Panc1 (cell line): ENCODE measurements around the gene RSU1. TPM values are rescaled to one million over a fixed set of nuclear protein-coding genes. Genes with fewer than 3 reads are reported as not detected.
"Not testable (repeated sequence)": the region's sequence is repeated elsewhere in the genome, so short reads cannot be mapped to it uniquely, and the experiment has no call there.

ENCODE experiments used
- ATAC-seq: fragments of 200-7000 bp; cut with Tn5 transposase; 2 replicates; pipeline ENCODE4 v1.9.1; 2020; ENCODE audit warnings: mild to moderate bottlenecking, moderate library complexity
- BruUV-seq: library from RNA; stranded (reverse); fragments of 400-500 nt; replicated peaks from 2 replicates; lab custom pipeline; 2021; lab: Mats Ljungman, UMichigan
- CTCF ChIA-PET: fragments of 300-600 bp; sonication (Branson Sonifier 250); formaldehyde crosslinking; loops from one replicate; lab custom pipeline; 2022; ENCODE audit warnings: antibody characterized with exemption; lab: Charles Lee
- POLR2A ChIA-PET: fragments of 300-600 bp; sonication (Branson Sonifier 250); formaldehyde crosslinking; loops from one replicate; lab custom pipeline; 2022; ENCODE audit warnings: antibody characterized with exemption; lab: Charles Lee
- DNase-seq: peaks from one replicate; pipeline ENCODE4 v3.0.0-alpha.2; 2010; ENCODE audit warnings: low read depth, low spot score
- H3K27ac ChIP-seq: 2 replicates; pipeline ENCODE4 v1.5.1; 2011; ENCODE audit warnings: mild to moderate bottlenecking, low read length, inconsistent platforms
- H3K27me3 ChIP-seq: fragments of 200-500 bp; sonication (Bioruptor generic); 2 replicates; pipeline ENCODE4 v1.6.0; 2014; ENCODE audit warnings: low read length, inconsistent platforms; ENCODE audit not compliant: control insufficient read depth, insufficient read depth
- H3K36me3 ChIP-seq: fragments of 200-500 bp; sonication (Bioruptor generic); 2 replicates; pipeline ENCODE4 v1.5.1; 2014; ENCODE audit warnings: inconsistent platforms, mild to moderate bottlenecking, low read length, moderate library complexity; ENCODE audit not compliant: control insufficient read depth, insufficient read depth
- H3K4me1 ChIP-seq: 2 replicates; pipeline ENCODE4 v1.5.1; 2011; ENCODE audit warnings: inconsistent platforms, mild to moderate bottlenecking, low read length, moderate library complexity; ENCODE audit not compliant: control insufficient read depth, insufficient read depth
- H3K4me3 ChIP-seq, 2 experiments: 2 replicates each; pipeline ENCODE4 v1.5.1; 2011 to 2012; ENCODE audit warnings: low read depth in 2 of 2, low read length in 2 of 2, mild to moderate bottlenecking in 2 of 2, inconsistent platforms in 1 of 2, moderate library complexity in 1 of 2
- H3K9me3 ChIP-seq: fragments of 200-500 bp; sonication (Bioruptor generic); 2 replicates; pipeline ENCODE4 v1.5.1; 2014; ENCODE audit warnings: low read depth, mild to moderate bottlenecking, inconsistent platforms, low read length, moderate library complexity; ENCODE audit not compliant: control insufficient read depth, insufficient read depth
- POLR2AphosphoS5 ChIP-seq: IDR thresholded peaks from 2 replicates; pipeline ENCODE4 v1.6.1; 2012; ENCODE audit warnings: mild to moderate bottlenecking, low read depth, low read length, moderate library complexity
- SIN3A ChIP-seq: IDR thresholded peaks from 2 replicates; pipeline ENCODE4 v1.6.1; 2012; ENCODE audit warnings: low read depth, mild to moderate bottlenecking, low read length, moderate library complexity, borderline replicate concordance; ENCODE audit not compliant: insufficient read depth
- TCF7L2 ChIP-seq: IDR thresholded peaks from 2 replicates; pipeline ENCODE4 v1.6.1; 2011; ENCODE audit warnings: mild to moderate bottlenecking, low read depth, low read length, inconsistent platforms
- in situ Hi-C: cut with HindIII; loops from 2 replicates; pipeline ENCODE4 v1.10.0; 2016; ENCODE audit warnings: low sequenced_read_pairs, low pct_unique_long_range_greater_than_20kb
- intact Hi-C: fragments of 100-400 bp; cut with micrococcal nuclease; formaldehyde crosslinking; loops from one replicate; pipeline ENCODE4 v1.10.0; 2022; ENCODE audit not compliant: unreplicated experiment
- total RNA-seq: library from RNA; stranded (reverse); gene quantifications from one replicate; pipeline ENCODE4 v1.2.1, GENCODE V29; 2021; ENCODE audit not compliant: unreplicated experiment
- TF ChIP-seq, protein P1 (sequence below), 2 experiments: IDR thresholded peaks; 2 replicates each; pipeline ENCODE4 v1.6.1; 2011 to 2012; ENCODE audit warnings: low read depth in 2 of 2, control low read depth in 1 of 2, low read length in 1 of 2, mild to moderate bottlenecking in 1 of 2, moderate library complexity in 1 of 2; ENCODE audit not compliant: insufficient read depth in 1 of 2
- TF ChIP-seq, protein P2 (sequence below): fragments of 450-650 bp; IDR thresholded peaks from 2 replicates; pipeline ENCODE4 v1.5.1; 2017; ENCODE audit warnings: mild to moderate bottlenecking

The RSU1 gene
- total RNA-seq, 1 experiment from 2014 or later, result 55.6 TPM

DNA sequence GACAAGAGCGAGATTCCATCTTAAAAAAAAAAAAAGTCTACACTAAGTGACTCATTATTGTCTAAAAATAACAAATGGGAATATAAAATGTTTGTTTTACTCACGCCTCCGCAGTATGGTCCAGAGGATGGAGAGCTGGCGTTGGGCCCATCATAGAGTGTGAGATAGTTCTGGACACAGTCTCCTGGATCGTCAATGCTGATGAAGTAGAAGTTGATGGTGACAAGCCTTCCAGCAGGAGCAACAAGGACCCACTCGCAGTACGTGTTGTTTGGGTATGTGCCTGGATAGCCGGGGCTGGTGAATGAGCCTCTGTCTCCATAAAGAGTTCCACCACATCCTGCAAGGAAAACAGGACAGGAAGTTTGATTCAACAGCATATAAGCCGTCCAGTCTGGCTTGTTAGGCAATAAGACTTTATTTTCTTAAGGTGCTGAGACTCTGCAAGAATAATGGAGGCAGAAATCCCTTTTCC, 11.5 kb upstream of the RSU1 start:
- in situ Hi-C loops, result no loop called here
- Histone ChIP-seq H3K27me3 (no peaks in the 10 kb centered on the region), H3K9me3 (no peaks in the 10 kb centered on the region), H3K4me3 (no peak overlapping the region), H3K4me1 (peaks cover 17% of the 10 kb centered on the region), H3K36me3 (no peaks in the 10 kb centered on the region), H3K27ac (peak overlapping the region; percentile 72)
- ATAC-seq, result peak; percentile 59
- DNase-seq, result no peak
- CTCF ChIA-PET, result no interaction called here
- intact Hi-C loops, result loop anchor here (5.0 to 10.0 kb wide), 3 partner anchors 429 to 776 kb away; no protein-coding TSS in a partner anchor
- BruUV-seq, result no TSS peak
- no peak for TF ChIP-seq POLR2AphosphoS5
- no peak for TF ChIP-seq TCF7L2
- TF ChIP-seq SIN3A, result no peak
- TF ChIP-seq, protein P1, sequence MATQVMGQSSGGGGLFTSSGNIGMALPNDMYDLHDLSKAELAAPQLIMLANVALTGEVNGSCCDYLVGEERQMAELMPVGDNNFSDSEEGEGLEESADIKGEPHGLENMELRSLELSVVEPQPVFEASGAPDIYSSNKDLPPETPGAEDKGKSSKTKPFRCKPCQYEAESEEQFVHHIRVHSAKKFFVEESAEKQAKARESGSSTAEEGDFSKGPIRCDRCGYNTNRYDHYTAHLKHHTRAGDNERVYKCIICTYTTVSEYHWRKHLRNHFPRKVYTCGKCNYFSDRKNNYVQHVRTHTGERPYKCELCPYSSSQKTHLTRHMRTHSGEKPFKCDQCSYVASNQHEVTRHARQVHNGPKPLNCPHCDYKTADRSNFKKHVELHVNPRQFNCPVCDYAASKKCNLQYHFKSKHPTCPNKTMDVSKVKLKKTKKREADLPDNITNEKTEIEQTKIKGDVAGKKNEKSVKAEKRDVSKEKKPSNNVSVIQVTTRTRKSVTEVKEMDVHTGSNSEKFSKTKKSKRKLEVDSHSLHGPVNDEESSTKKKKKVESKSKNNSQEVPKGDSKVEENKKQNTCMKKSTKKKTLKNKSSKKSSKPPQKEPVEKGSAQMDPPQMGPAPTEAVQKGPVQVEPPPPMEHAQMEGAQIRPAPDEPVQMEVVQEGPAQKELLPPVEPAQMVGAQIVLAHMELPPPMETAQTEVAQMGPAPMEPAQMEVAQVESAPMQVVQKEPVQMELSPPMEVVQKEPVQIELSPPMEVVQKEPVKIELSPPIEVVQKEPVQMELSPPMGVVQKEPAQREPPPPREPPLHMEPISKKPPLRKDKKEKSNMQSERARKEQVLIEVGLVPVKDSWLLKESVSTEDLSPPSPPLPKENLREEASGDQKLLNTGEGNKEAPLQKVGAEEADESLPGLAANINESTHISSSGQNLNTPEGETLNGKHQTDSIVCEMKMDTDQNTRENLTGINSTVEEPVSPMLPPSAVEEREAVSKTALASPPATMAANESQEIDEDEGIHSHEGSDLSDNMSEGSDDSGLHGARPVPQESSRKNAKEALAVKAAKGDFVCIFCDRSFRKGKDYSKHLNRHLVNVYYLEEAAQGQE (IDR thresholded peaks at IDR 0.05; ENCODE audit: insufficient read depth in 1 of 2, low read depth in 2 of 2, low read length in 1 of 2), result no peak
- TF ChIP-seq, protein P2, sequence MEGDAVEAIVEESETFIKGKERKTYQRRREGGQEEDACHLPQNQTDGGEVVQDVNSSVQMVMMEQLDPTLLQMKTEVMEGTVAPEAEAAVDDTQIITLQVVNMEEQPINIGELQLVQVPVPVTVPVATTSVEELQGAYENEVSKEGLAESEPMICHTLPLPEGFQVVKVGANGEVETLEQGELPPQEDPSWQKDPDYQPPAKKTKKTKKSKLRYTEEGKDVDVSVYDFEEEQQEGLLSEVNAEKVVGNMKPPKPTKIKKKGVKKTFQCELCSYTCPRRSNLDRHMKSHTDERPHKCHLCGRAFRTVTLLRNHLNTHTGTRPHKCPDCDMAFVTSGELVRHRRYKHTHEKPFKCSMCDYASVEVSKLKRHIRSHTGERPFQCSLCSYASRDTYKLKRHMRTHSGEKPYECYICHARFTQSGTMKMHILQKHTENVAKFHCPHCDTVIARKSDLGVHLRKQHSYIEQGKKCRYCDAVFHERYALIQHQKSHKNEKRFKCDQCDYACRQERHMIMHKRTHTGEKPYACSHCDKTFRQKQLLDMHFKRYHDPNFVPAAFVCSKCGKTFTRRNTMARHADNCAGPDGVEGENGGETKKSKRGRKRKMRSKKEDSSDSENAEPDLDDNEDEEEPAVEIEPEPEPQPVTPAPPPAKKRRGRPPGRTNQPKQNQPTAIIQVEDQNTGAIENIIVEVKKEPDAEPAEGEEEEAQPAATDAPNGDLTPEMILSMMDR, result no peak
- POLR2A ChIA-PET, result no interaction called here

DNA sequence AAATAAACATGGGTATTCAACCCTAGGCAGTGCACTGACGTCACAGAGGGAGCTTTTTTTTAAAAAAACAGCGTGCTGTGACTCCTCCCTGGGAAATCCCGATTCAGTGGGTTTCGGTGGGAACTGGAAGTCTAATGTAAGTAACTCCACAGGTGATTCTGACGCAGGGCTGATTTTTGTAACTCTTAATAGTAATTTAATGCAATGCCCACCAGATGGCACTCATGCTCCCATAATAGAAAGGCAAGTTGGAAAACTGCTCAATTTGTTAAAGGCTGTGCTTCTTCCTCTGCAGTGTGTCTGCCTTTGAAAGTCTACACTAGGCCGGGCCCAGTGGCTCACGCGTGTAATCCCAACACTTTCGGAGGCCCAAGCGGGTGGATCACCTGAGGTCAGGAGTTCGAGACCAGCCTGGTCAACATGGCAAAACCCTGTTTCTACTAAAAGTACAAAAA, 10.9 kb upstream of the RSU1 start:
- Histone ChIP-seq H3K4me3 (peak overlapping the region; percentile 1 to 23; a peak in 3 of 4 replicates), H3K27me3 (no peaks in the 10 kb centered on the region), H3K36me3 (no peaks in the 10 kb centered on the region), H3K4me1 (peaks cover 15% of the 10 kb centered on the region), H3K27ac (peak overlapping the region; percentile 72), H3K9me3 (peaks cover 2% of the 10 kb centered on the region; the same call in 1 of the 2 replicates)
- intact Hi-C loops, result loop anchor here (5.0 to 10.0 kb wide), 3 partner anchors 429 to 777 kb away; no protein-coding TSS in a partner anchor
- BruUV-seq, result no TSS peak
- POLR2A ChIA-PET, result no interaction called here
- DNase-seq (peak; percentile 55), ATAC-seq (peak; percentile 87)
- CTCF ChIA-PET, result interaction anchor here (0.6 kb wide), 1 partner anchor 542 kb away, joined by 4 read pairs; no protein-coding TSS in a partner anchor
- in situ Hi-C loops, result no loop called here
- no peak for TF ChIP-seq TCF7L2
- TF ChIP-seq, protein P2, result peak; percentile 66

DNA sequence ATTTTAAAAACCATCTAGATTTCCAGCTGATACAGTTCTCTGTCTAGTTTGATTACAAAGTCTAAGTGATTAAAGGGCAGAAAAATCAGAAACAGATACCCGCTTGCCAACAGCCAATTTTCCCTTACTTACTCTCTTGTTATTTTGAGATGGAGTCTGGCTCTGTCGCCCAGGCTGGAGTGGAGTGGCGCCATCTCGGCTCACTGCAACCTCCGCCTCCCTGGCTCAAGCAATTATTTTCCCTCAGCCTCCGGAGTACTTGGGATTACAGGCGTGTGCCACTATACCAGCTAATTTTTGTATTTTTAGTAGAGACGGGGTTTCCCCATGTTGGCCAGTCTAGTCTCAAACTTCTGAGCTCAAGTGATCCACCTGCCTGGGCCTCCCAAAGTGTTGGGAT, 10.2 kb upstream of the RSU1 start:
- POLR2A ChIA-PET, H3K27ac ChIP-seq, H3K9me3 ChIP-seq, in situ Hi-C loops, CTCF ChIA-PET, H3K36me3 ChIP-seq, DNase-seq, H3K27me3 ChIP-seq, BruUV-seq: not testable (repeated sequence)
- H3K4me1 ChIP-seq, result peaks cover 14% of the 10 kb centered on the region
- ATAC-seq, result peak; percentile 55
- intact Hi-C loops, result loop anchor here (5.0 to 10.0 kb wide), 3 partner anchors 430 to 777 kb away; no protein-coding TSS in a partner anchor
- peak overlapping the region; percentile 1 to 7; a peak in 2 of 4 replicates for H3K4me3 ChIP-seq
